Endodermal cell (in vitro differentiated cells): ENCODE data around the gene GPR160. TPM values are rescaled to one million over a fixed set of nuclear protein-coding genes. Genes with fewer than 3 reads are reported as not detected.

Experiments used
- DNase-seq: peaks from one replicate; pipeline ENCODE4 v3.0.0-alpha.2; 2017
- H3K27ac ChIP-seq: 2 replicates; pipeline ENCODE4 v1.5.1; 2013; ENCODE audit warnings: mild to moderate bottlenecking, low read depth, low read length, moderate library complexity
- H3K27me3 ChIP-seq: 2 replicates; pipeline ENCODE4 v1.6.1; 2013; ENCODE audit warnings: mild to moderate bottlenecking, low read length, moderate library complexity; ENCODE audit not compliant: insufficient read depth, control insufficient read depth, poor library complexity, severe bottlenecking
- H3K36me3 ChIP-seq: 2 replicates; pipeline ENCODE4 v1.7.0; 2013; ENCODE audit warnings: mild to moderate bottlenecking, low read length, moderate library complexity; ENCODE audit not compliant: control insufficient read depth, insufficient read depth
- H3K4me1 ChIP-seq: one replicate; pipeline ENCODE4 v1.7.0; 2013; ENCODE audit warnings: low read length; ENCODE audit not compliant: control insufficient read depth, insufficient read depth
- H3K4me3 ChIP-seq: 2 replicates; pipeline ENCODE4 v1.5.1; 2013; ENCODE audit warnings: mild to moderate bottlenecking, low read length, moderate library complexity
- H3K9ac ChIP-seq: 2 replicates; pipeline ENCODE4 v1.6.1; 2013; ENCODE audit warnings: mild to moderate bottlenecking, low read length, moderate library complexity; ENCODE audit not compliant: poor library complexity, severe bottlenecking; ENCODE audit errors: extremely low read depth
- H3K9me3 ChIP-seq: 2 replicates; pipeline ENCODE4 v1.6.1; 2013; ENCODE audit warnings: mild to moderate bottlenecking, low read length, moderate library complexity; ENCODE audit not compliant: control insufficient read depth
- H3K27ac Mint-ChIP-seq: 2 replicates; pipeline ENCODE4 v1.8.0; 2020; ENCODE audit warnings: mixed read lengths
- H3K27me3 Mint-ChIP-seq: 2 replicates; pipeline ENCODE4 v1.8.0; 2021; ENCODE audit warnings: mild to moderate bottlenecking, mixed read lengths; ENCODE audit not compliant: insufficient read depth
- H3K36me3 Mint-ChIP-seq: 2 replicates; pipeline ENCODE4 v1.8.0; 2020; ENCODE audit warnings: low read depth, mixed read lengths
- H3K4me1 Mint-ChIP-seq: 2 replicates; pipeline ENCODE4 v1.8.0; 2020; ENCODE audit warnings: mixed read lengths
- H3K4me3 Mint-ChIP-seq: 2 replicates; pipeline ENCODE4 v1.8.0; 2020; ENCODE audit warnings: mild to moderate bottlenecking, moderate library complexity, mixed read lengths
- H3K9me3 Mint-ChIP-seq: 2 replicates; pipeline ENCODE4 v1.8.0; 2020; ENCODE audit warnings: mild to moderate bottlenecking, mixed read lengths
- WGBS, 2 experiments: methylation state at CpG; one replicate each; pipeline versions ENCODE4 v1.1.5 to v1.1.7; 2013; ENCODE audit warnings: missing lambda C conversion rate in 2 of 2, mixed read lengths in 1 of 2; ENCODE audit not compliant: insufficient coverage in 1 of 2, insufficient read length in 1 of 2; 5-methylcytosine and 5-hydroxymethylcytosine counted together
- total RNA-seq, 2 donors: library from RNA; stranded (reverse); fragmentation: NEBNext Ultra II Directional in 1 of 2; extraction: Animal tissue kit (Norgen Biotek cat#: 25700) in 1 of 2; gene quantifications; 2 replicates in 1 of 2; 3 replicates in 1 of 2; pipeline ENCODE4 v1.2.1, GENCODE V29; 2021
- TF ChIP-seq, protein P1 (sequence below): fragments of 200-600 bp; sonication (generic); conservative IDR thresholded peaks from 2 replicates; pipeline ENCODE4 v1.5.0; 2021; ENCODE audit warnings: antibody characterized with exemption, mild to moderate bottlenecking

Gene GPR160
- total RNA-seq, 2 donors from 2014 or later = 6.9 to 8.6 TPM

DNA sequence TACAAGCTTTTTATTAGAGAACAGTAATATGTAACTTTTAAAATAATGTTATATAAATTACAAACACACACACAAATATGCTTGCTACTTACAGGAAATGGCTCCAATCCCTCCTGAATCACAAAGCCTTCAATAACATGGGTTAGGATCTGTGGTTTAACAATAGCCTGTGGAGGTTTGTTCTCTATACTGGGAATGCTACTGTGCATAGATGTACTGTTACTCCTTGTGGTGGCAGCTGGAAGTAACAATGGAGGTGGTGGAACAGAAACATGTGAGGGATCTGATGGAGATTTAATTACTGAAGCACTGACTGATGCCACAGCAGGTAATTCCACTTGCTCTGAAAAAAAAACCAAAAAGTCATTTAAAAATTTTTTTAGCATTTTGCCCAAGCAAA lies 79.3 kb downstream of the GPR160 start:
- H3K4me3 ChIP-seq = no peak overlapping the region
- no peaks in the 10 kb centered on the region for H3K4me1 Mint-ChIP-seq
- H3K27ac ChIP-seq = no peak overlapping the region
- peaks cover 52% of the 10 kb centered on the region for H3K36me3 Mint-ChIP-seq
- peaks cover 60% of the 10 kb centered on the region for H3K36me3 ChIP-seq
- H3K9ac ChIP-seq = no peak overlapping the region
- no peaks in the 10 kb centered on the region for H3K27me3 Mint-ChIP-seq
- H3K27me3 ChIP-seq = no peaks in the 10 kb centered on the region
- TF ChIP-seq, protein P1, sequence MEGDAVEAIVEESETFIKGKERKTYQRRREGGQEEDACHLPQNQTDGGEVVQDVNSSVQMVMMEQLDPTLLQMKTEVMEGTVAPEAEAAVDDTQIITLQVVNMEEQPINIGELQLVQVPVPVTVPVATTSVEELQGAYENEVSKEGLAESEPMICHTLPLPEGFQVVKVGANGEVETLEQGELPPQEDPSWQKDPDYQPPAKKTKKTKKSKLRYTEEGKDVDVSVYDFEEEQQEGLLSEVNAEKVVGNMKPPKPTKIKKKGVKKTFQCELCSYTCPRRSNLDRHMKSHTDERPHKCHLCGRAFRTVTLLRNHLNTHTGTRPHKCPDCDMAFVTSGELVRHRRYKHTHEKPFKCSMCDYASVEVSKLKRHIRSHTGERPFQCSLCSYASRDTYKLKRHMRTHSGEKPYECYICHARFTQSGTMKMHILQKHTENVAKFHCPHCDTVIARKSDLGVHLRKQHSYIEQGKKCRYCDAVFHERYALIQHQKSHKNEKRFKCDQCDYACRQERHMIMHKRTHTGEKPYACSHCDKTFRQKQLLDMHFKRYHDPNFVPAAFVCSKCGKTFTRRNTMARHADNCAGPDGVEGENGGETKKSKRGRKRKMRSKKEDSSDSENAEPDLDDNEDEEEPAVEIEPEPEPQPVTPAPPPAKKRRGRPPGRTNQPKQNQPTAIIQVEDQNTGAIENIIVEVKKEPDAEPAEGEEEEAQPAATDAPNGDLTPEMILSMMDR = peak; percentile 67
- no peaks in the 10 kb centered on the region for H3K9me3 Mint-ChIP-seq
- H3K4me3 Mint-ChIP-seq = no peak overlapping the region
- DNase-seq = peak; percentile 52
- no peaks in the 10 kb centered on the region for H3K9me3 ChIP-seq
- H3K4me1 ChIP-seq = no peaks in the 10 kb centered on the region
- H3K27ac Mint-ChIP-seq = no peak overlapping the region

DNA sequence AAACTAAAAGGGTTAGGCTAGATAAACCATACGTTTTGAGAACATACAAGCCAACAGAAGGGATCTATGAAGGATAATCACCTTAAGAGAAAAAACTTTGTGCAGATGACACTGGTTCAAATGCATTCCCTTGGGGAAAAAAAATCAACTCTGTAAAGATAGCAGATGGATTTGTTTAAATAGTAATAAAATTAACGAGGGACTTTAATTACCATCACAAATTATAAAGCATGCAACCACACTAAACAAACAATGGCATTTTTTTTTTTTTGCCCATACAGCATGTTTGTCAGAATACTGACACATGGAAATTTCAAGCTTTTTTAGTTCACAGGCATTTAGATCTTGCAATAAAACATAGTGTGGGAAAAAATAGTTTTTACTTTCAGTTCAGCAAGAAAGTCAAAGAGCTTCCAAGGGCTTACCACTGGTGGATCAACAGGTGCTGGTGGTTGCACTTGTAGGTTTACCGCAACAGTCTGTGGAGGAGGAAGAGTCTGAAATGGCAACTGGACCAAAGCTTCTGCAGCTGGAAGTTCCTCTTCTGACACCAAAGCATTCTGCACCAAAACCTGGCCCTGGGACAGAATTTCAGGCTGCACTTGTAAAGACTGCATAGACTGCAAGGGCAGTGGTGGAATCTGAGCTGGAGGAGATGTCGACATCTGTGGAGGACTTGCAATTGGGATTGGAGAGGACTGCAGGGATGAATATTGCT lies 90.6 kb downstream of the GPR160 start:
- H3K36me3 ChIP-seq = peaks cover 23% of the 10 kb centered on the region
- Mint-ChIP-seq H3K9me3 (no peaks in the 10 kb centered on the region), H3K27ac (no peak overlapping the region), H3K27me3 (no peaks in the 10 kb centered on the region), H3K4me3 (no peak overlapping the region), H3K4me1 (no peaks in the 10 kb centered on the region), H3K36me3 (peaks cover 27% of the 10 kb centered on the region)
- no peak overlapping the region for H3K9ac ChIP-seq
- H3K4me3 ChIP-seq = no peak overlapping the region
- no peaks in the 10 kb centered on the region for H3K4me1 ChIP-seq
- DNase-seq = no peak
- TF ChIP-seq, protein P1 = no peak
- no peaks in the 10 kb centered on the region for H3K27me3 ChIP-seq
- H3K27ac ChIP-seq = no peak overlapping the region
- peaks cover 5% of the 10 kb centered on the region for H3K9me3 ChIP-seq
- 95% methylated on average over 4 of the region's 4 CpGs; no CpG with 5 or more reads in 1 of the 2 experiments for WGBS, 2 experiments

DNA sequence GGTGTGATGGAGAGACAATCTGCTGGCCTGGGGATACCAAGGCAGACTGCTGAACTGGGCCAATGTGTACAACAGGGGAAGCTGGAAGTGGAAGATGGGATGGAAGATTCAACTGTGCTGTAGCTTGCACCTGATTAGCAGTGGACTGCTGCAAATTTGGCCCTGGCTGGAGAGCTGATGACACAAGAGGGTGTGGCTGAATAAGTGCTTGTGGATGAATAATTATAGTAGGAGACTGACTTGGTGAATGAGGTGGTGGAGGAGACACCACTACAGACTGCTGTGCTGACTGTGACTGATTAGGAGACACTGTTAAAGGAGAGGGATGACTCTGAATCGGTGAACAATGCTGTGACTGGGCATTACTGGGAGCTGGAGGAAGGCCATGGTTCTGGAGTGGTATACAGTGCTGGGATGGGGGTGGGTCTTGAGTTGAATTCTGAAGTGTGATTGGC lies 91.2 kb downstream of the GPR160 start:
- no peak overlapping the region for H3K27ac Mint-ChIP-seq
- Histone ChIP-seq H3K9me3 (peaks cover 5% of the 10 kb centered on the region), H3K27ac (no peak overlapping the region), H3K4me3 (no peak overlapping the region), H3K27me3 (no peaks in the 10 kb centered on the region), H3K36me3 (peaks cover 28% of the 10 kb centered on the region), H3K4me1 (no peaks in the 10 kb centered on the region), H3K9ac (no peak overlapping the region)
- no peak overlapping the region for H3K4me3 Mint-ChIP-seq
- no peaks in the 10 kb centered on the region for H3K27me3 Mint-ChIP-seq
- no peaks in the 10 kb centered on the region for H3K9me3 Mint-ChIP-seq
- peaks cover 32% of the 10 kb centered on the region for H3K36me3 Mint-ChIP-seq
- WGBS, 2 experiments = 83 to 84% methylated on average over 1 of the region's 1 CpG
- TF ChIP-seq, protein P1 = no peak
- peak; percentile 44 for DNase-seq
- no peaks in the 10 kb centered on the region for H3K4me1 Mint-ChIP-seq
